Adrenal gland (tissue), 12 donors: ENCODE results near the gene STX4. TPM values are rescaled to one million over a fixed set of nuclear protein-coding genes. Genes with fewer than 3 reads are reported as not detected.

Experiments
- DNase-seq, 7 donors: peaks; one replicate each; pipeline ENCODE4 v3.0.0-alpha.2; 2019 to 2020
- H3K27ac ChIP-seq, 5 donors: fragments of 200-600 bp; sonication (generic) in 4 of 5; 1 replicate in 3 of 5; 2 replicates in 2 of 5; pipeline versions ENCODE4 v1.5.1 to v1.8.0; 2016 to 2020; ENCODE audit warnings: mild to moderate bottlenecking in 1 of 5
- H3K27me3 ChIP-seq: fragments of 200-600 bp; 2 replicates; pipeline ENCODE4 v1.8.0; 2021
- H3K36me3 ChIP-seq, 2 donors: fragments of 200-600 bp; replicated peaks in 1 of 2; 1 replicate in 1 of 2; 2 replicates in 1 of 2; pipeline versions ENCODE4 v1.5.1 to v1.8.0; 2018 to 2022
- H3K4me1 ChIP-seq, 2 donors: fragments of 200-600 bp; replicated peaks in 1 of 2; 1 replicate in 1 of 2; 2 replicates in 1 of 2; pipeline versions ENCODE4 v1.5.1 to v1.8.0; 2018 to 2021
- H3K4me3 ChIP-seq, 4 donors: fragments of 200-600 bp; sonication (generic) in 3 of 4; one replicate each; pipeline ENCODE4 v1.5.1; 2016 to 2018
- H3K9me3 ChIP-seq, 3 donors: fragments of 200-600 bp; sonication (generic) in 1 of 3; replicated peaks in 1 of 3; 1 replicate in 2 of 3; 2 replicates in 1 of 3; pipeline versions ENCODE4 v1.5.1 to v1.8.0; 2016 to 2021
- POLR2A ChIP-seq, 2 donors: fragments of 450-650 bp; IDR thresholded peaks; one replicate each; pipeline ENCODE4 v1.6.1; 2017; ENCODE audit warnings: antibody characterized with exemption in 2 of 2, mild to moderate bottlenecking in 2 of 2, moderate library complexity in 1 of 2
- WGBS, 4 donors: extraction: QIAGEN DNeasy Blood & Tissue Kit in 2 of 4; methylation state at CpG; one replicate each; pipeline versions ENCODE4 v1.1.5 to v1.1.7; 2013 to 2017; 5-methylcytosine and 5-hydroxymethylcytosine counted together
- intact Hi-C, 2 donors: fragments of 100-400 bp; cut with DNase I; formaldehyde crosslinking; loops; one replicate each; pipeline versions ENCODE4 v1.14.1 to v1.15.0; 2022 to 2023
- polyA plus RNA-seq, 3 donors: library from polyadenylated mRNA; stranded (reverse); fragments of 200-250 nt in 2 of 3; fragments of 350-450 nt in 1 of 3; fragmentation: Illumina TruSeq in 1 of 3; extraction: RNeasy Lipid Tissue Mini Kit (QIAGEN cat#74804) in 1 of 3; gene quantifications; one replicate each; pipeline ENCODE4 v1.2.3, GENCODE V29; 2013 to 2014
- total RNA-seq, 9 donors: library from RNA; depleted of rRNA in 4 of 9; stranded (reverse); fragments of >200 nt in 4 of 9; fragments of 120-200 nt in 1 of 9; fragmentation: NEBNext Ultra II Directional in 1 of 9; extraction: Animal tissue kit (Norgen Biotek cat#: 25700) in 1 of 9; gene quantifications; one replicate each; pipeline versions ENCODE4 v1.1.0 to v1.2.4, GENCODE V29; 2013 to 2023
- TF ChIP-seq, protein P1 (sequence below), 6 experiments: fragments of 450-650 bp in 4 of 6; fragments of 200-600 bp in 2 of 6; sonication (generic) in 1 of 6; IDR thresholded peaks; 1 replicate in 5 of 6; 2 replicates in 1 of 6; pipeline versions ENCODE4 v1.5.1 to v1.8.0; 2016 to 2021; ENCODE audit warnings: antibody characterized with exemption in 6 of 6, mild to moderate bottlenecking in 2 of 6, moderate library complexity in 1 of 6
- donor health status: healthy with polysubstance abuse.
- donor health status: Bipolar disorder and iron deficiency.
- donor health status: DM: yes; HTN: yes; CAD: no.
- donor health status: DM: no; HTN: no; CAD: no.
- donor health status: DM: no; HTN: no; CAD: no.
- donor health status: DM: yes; HTN: yes; CAD: no.

Gene STX4
- total and polyA plus RNA-seq, 12 donors = 25.0 to 225 (median 58.0) TPM

DNA sequence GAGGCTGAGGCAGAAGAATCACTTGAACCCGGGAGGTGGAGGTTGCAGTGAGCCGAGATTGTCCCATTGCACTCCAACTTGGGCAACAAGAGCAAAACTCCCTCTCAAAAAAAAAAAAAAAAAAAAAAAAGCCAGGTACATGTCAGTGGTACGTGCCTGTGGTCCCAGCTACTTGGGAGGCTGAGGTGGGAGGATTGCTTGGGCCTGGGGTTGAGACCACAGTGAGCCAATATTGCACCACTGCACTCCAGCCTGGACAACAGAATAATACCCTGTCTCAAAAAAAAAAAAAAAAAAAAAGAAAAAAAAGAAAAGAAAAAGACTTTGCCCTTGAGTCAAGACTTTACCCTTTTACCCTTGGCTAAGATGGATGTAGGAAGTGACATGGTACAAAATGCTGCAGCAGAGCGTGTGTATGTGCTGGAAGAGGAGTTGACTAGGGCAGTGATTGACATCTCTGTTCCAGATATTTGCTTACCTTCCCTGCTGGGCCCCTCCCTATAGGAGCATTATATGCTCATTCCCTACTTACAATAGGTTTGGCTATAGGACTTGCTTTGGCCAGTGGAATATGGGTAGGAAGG, 10.6 kb downstream of the STX4 start:
- no peak for DNase-seq
- intact Hi-C loops = loop anchor here (5.0 to 10.0 kb wide), 2 partner anchors 57 to 59 kb away; partner anchors contain the start of gene HSD3B7 (in 2 of the 2)
- TF ChIP-seq POLR2A (IDR thresholded peaks at IDR 0.05) = no peak
- TF ChIP-seq, protein P1, sequence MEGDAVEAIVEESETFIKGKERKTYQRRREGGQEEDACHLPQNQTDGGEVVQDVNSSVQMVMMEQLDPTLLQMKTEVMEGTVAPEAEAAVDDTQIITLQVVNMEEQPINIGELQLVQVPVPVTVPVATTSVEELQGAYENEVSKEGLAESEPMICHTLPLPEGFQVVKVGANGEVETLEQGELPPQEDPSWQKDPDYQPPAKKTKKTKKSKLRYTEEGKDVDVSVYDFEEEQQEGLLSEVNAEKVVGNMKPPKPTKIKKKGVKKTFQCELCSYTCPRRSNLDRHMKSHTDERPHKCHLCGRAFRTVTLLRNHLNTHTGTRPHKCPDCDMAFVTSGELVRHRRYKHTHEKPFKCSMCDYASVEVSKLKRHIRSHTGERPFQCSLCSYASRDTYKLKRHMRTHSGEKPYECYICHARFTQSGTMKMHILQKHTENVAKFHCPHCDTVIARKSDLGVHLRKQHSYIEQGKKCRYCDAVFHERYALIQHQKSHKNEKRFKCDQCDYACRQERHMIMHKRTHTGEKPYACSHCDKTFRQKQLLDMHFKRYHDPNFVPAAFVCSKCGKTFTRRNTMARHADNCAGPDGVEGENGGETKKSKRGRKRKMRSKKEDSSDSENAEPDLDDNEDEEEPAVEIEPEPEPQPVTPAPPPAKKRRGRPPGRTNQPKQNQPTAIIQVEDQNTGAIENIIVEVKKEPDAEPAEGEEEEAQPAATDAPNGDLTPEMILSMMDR (IDR thresholded peaks at IDR 0.05) = no peak
- no peaks in the 10 kb centered on the region for H3K9me3 ChIP-seq
- H3K27me3 ChIP-seq = no peaks in the 10 kb centered on the region
- peaks cover 0 to 17% of the 10 kb centered on the region in 2 donors for H3K36me3 ChIP-seq
- no peak overlapping the region for H3K4me3 ChIP-seq
- peaks cover 0 to 4% of the 10 kb centered on the region in 2 donors for H3K4me1 ChIP-seq
- 78 to 89% (median 81%) methylated on average over 3 to 4 of the region's 4 CpGs for WGBS, 4 donors
- H3K27ac ChIP-seq = no peak overlapping the region

DNA sequence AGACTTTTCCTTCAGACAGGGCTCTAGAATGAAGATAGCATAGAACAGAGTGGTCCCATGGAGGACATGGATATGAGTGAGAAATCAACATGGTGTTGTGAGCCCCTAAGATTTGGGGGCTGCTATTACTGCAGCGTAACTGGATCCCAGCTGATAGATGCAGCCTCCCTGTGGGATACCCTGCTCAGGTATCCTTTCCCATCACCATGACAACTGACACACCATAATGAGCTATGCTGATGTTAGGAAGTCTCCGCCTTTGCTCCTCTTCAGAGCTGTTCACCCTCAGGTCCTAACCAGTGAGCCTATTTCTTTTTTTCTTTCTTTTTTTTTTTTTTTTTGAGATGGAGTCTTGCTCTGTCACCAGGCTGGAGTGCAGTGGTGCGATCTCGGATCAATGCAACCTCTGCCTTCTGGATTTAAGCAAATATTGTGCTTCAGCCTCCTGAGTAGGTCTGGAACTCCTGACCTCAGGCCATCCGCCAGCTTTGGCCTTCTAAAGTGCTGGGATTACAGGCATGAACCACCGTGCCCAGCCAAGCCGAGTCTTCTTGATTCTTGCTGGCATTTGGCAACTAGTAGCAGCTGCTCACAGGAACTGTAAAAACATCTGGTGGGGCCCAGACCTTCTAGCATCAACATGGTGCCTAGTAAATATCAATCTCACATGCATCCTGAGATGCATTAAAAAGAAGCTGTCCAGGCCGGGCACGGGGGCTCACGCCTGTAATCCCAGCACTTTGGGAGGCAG, 17.1 kb downstream of the STX4 start:
- Histone ChIP-seq H3K9me3 (no peaks in the 10 kb centered on the region), H3K27me3 (no peaks in the 10 kb centered on the region), H3K4me3 (no peak overlapping the region), H3K27ac (no peak overlapping the region), H3K4me1 (peaks cover 4 to 7% of the 10 kb centered on the region in 2 donors), H3K36me3 (no peaks in the 10 kb centered on the region)
- WGBS, 4 donors = 78 to 82% (median 78%) methylated on average over 10 of the region's 10 CpGs
- DNase-seq = no peak
- TF ChIP-seq, protein P1 (IDR thresholded peaks at IDR 0.05) = no peak
- no peak for TF ChIP-seq POLR2A (IDR thresholded peaks at IDR 0.05)
- intact Hi-C loops = no loop called here

- 24 to 33% (median 30%) methylated on average over 2 of the region's 2 CpGs for WGBS, 4 donors
- intact Hi-C loops = no loop called here
- no peaks in the 10 kb centered on the region for H3K36me3 ChIP-seq
- no peaks in the 10 kb centered on the region for H3K27me3 ChIP-seq
- H3K4me1 ChIP-seq = peaks cover 4 to 7% of the 10 kb centered on the region in 2 donors
- H3K9me3 ChIP-seq = no peaks in the 10 kb centered on the region
- peak in 6 of 7 donors; percentile 67 to 86 (median 74) for DNase-seq
- H3K27ac ChIP-seq = peak overlapping the region in 3 of 5 donors; percentile 7 to 81 (median 15)
- H3K4me3 ChIP-seq = no peak overlapping the region
- TF ChIP-seq, protein P1 (IDR thresholded peaks at IDR 0.05) = no peak
- no peak for TF ChIP-seq POLR2A (IDR thresholded peaks at IDR 0.05)
Measured at GRCh38 chr16:31052114-31052513, 18.8 kb downstream of the STX4 start.

DNA sequence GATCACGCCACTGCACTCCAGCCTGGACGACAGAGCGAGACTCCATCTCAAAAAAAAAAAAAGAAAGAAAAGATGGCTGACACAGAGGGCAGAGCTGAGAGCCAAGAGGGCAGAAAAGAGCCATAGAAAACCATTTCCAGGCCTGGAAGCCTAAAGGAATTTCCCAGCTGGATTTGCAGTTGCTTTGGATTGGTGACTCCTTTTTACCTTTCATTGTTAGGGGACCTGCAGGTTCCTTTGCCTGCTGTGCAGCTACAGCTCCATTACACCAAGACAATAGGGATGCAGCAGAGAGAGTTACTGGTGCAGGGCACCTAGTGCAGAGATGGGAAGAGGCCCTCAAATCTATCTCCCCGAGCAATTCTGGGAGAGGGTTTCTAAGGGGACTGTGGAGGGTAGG, 22.3 kb downstream of the STX4 start:
- no peak overlapping the region for H3K27ac ChIP-seq
- intact Hi-C loops = no loop called here
- H3K36me3 ChIP-seq = peaks cover 0 to 5% of the 10 kb centered on the region in 2 donors
- DNase-seq = no peak
- H3K9me3 ChIP-seq = no peaks in the 10 kb centered on the region
- H3K27me3 ChIP-seq = no peaks in the 10 kb centered on the region
- peaks cover 4 to 7% of the 10 kb centered on the region in 2 donors for H3K4me1 ChIP-seq
- 90 to 95% (median 93%) methylated on average over 4 of the region's 4 CpGs for WGBS, 4 donors
- H3K4me3 ChIP-seq = no peak overlapping the region
- TF ChIP-seq, protein P1 (IDR thresholded peaks at IDR 0.05) = no peak
- no peak for TF ChIP-seq POLR2A (IDR thresholded peaks at IDR 0.05)
